Osteoblast (primary cell): ENCODE results near the gene POU2AF1. TPM values are rescaled to one million over a fixed set of nuclear protein-coding genes. Genes with fewer than 3 reads are reported as not detected.

Source experiments
- DNase-seq: peaks from one replicate; pipeline ENCODE4 v3.0.0; 2011; ENCODE audit warnings: low spot score, mixed read lengths; ENCODE audit not compliant: insufficient read length; ENCODE audit errors: missing footprints
- H2AFZ ChIP-seq: 2 replicates; pipeline ENCODE4 v1.6.0; 2011; ENCODE audit warnings: mild to moderate bottlenecking, low read length
- H3K27ac ChIP-seq: 2 replicates; pipeline ENCODE4 v1.5.1; 2011; ENCODE audit warnings: mild to moderate bottlenecking, low read depth, low read length, moderate library complexity
- H3K27me3 ChIP-seq: 2 replicates; pipeline ENCODE4 v1.6.0; 2012; ENCODE audit warnings: mild to moderate bottlenecking, control low read depth, inconsistent platforms, low read length, moderate library complexity; ENCODE audit not compliant: insufficient read depth
- H3K36me3 ChIP-seq: 2 replicates; pipeline ENCODE4 v1.5.1; 2011; ENCODE audit warnings: mild to moderate bottlenecking, low read length, control low read depth, moderate library complexity; ENCODE audit not compliant: insufficient read depth
- H3K4me1 ChIP-seq: 2 replicates; pipeline ENCODE4 v1.5.1; 2011; ENCODE audit warnings: mild to moderate bottlenecking, low read length, control low read depth, moderate library complexity; ENCODE audit not compliant: insufficient read depth
- H3K4me2 ChIP-seq: 2 replicates; pipeline ENCODE4 v1.6.0; 2011; ENCODE audit warnings: mild to moderate bottlenecking, low read length; ENCODE audit not compliant: insufficient read depth
- H3K4me3 ChIP-seq: fragments of 200-600 bp; sonication (generic); 3 replicates; pipeline ENCODE4 v1.5.1; 2012; ENCODE audit warnings: mild to moderate bottlenecking, low read length, inconsistent platforms; ENCODE audit not compliant: insufficient read depth
- H3K79me2 ChIP-seq: 2 replicates; pipeline ENCODE4 v1.6.0; 2012; ENCODE audit warnings: mild to moderate bottlenecking, low read length, control low read depth, inconsistent platforms; ENCODE audit not compliant: insufficient read depth
- H3K9me3 ChIP-seq: 2 replicates; pipeline ENCODE4 v1.5.1; 2011; ENCODE audit warnings: low read depth, low read length, control low read depth
- H4K20me1 ChIP-seq: 2 replicates; pipeline ENCODE4 v1.6.0; 2012; ENCODE audit warnings: mild to moderate bottlenecking, low read length, control low read depth; ENCODE audit not compliant: insufficient read depth
- total RNA-seq: library from RNA; depleted of rRNA; stranded (reverse); fragments of >200 nt; gene quantifications from 2 replicates; pipeline ENCODE4 v1.2.3, GENCODE V29; 2012
- TF ChIP-seq, protein P1 (sequence below): IDR thresholded peaks from 2 replicates; pipeline ENCODE4 v1.5.1; 2011; ENCODE audit warnings: mild to moderate bottlenecking, low read depth, low read length, moderate library complexity; ENCODE audit errors: extremely low read depth

POU2AF1 gene
- total RNA-seq, 1 donor, result not detected

DNA sequence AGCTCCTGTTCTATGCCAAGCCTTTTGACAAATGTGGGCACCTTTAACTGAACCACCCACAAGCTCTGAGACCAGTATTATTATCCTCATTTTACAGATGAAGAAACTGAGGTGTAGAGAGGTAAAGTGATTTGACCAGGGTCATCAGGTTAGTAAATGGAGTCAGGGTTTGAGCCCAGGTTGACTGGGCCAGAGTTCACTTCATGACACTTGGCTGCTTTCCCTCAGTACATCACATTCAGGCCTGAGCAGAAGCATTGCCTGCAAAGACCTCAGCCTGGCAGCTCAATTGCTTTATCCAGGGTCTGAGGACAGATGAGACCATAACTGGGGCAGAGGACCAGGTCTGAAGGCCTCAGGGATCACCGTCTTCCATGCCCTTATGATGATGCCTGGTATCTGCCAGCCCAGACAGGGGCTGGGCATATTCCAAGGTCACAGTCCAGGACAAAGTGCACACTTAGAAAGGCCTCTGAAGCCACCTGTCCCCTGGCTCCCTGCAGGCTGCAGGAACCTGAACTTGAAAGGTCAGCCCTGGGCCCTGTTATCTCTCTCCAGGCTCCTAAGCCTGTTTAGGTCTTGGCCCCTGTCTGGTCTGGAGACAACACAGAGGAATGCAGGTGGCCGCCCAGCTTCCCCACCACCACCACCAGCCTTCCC is 48.7 kb downstream of the POU2AF1 start:
- H3K36me3 ChIP-seq, result no peaks in the 10 kb centered on the region
- H3K4me2 ChIP-seq, result no peak overlapping the region
- no peak for DNase-seq
- H4K20me1 ChIP-seq, result no peaks in the 10 kb centered on the region
- H3K9me3 ChIP-seq, result no peaks in the 10 kb centered on the region
- no peak overlapping the region for H3K4me3 ChIP-seq
- no peaks in the 10 kb centered on the region for H3K79me2 ChIP-seq
- H3K27ac ChIP-seq, result no peak overlapping the region
- no peaks in the 10 kb centered on the region for H3K27me3 ChIP-seq
- peaks cover 7% of the 10 kb centered on the region for H3K4me1 ChIP-seq
- no peak overlapping the region for H2AFZ ChIP-seq
- TF ChIP-seq, protein P1, sequence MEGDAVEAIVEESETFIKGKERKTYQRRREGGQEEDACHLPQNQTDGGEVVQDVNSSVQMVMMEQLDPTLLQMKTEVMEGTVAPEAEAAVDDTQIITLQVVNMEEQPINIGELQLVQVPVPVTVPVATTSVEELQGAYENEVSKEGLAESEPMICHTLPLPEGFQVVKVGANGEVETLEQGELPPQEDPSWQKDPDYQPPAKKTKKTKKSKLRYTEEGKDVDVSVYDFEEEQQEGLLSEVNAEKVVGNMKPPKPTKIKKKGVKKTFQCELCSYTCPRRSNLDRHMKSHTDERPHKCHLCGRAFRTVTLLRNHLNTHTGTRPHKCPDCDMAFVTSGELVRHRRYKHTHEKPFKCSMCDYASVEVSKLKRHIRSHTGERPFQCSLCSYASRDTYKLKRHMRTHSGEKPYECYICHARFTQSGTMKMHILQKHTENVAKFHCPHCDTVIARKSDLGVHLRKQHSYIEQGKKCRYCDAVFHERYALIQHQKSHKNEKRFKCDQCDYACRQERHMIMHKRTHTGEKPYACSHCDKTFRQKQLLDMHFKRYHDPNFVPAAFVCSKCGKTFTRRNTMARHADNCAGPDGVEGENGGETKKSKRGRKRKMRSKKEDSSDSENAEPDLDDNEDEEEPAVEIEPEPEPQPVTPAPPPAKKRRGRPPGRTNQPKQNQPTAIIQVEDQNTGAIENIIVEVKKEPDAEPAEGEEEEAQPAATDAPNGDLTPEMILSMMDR, result no peak

DNA sequence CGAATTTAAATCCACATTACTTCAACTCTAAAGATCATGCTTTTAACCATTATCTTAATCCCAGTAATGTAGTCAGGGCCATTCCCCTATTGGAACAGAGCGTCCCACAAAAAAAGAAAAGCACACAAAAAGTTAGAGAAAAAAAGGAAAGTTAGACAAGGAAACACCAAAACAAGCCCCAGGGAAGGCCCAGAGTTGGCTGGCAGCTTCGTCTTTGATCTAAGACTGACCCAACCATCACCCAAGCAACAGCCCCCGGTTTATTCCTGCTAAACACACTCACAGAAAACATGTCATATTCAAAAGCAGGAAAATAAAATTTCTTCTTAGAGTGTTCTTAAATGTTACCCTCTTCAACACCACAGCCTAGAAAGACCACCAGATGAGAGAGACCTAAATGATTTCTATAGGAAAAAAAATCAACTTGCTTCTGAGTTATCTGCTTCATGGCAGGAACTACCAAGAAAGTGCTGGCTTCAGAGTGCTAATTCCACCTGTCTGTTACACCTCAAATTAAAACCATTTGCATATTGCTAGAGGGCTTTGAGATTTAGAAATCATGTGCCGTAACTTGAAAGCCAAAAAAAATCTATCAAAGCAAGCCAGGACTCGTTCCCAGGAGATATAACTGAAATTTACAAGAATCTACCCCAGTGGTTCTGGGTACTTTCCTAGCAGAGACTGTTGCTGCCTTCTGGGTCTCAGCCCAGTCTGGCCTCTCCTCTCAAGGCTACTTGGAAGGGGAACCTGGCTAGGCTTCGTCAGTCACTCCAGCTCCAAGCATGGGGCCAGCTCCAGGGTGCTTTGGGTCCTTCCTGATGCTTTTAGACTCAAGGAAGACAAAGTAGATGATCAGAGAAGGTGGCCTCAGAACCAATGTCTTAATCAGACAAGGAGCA is 49.5 kb downstream of the POU2AF1 start:
- TF ChIP-seq, protein P1, result no peak
- peaks cover 10% of the 10 kb centered on the region for H3K4me1 ChIP-seq
- H2AFZ ChIP-seq, result no peak overlapping the region
- H3K4me3 ChIP-seq, result no peak overlapping the region
- no peaks in the 10 kb centered on the region for H3K27me3 ChIP-seq
- H3K4me2 ChIP-seq, result no peak overlapping the region
- H3K27ac ChIP-seq, result no peak overlapping the region
- H4K20me1 ChIP-seq, result no peaks in the 10 kb centered on the region
- H3K9me3 ChIP-seq, result no peaks in the 10 kb centered on the region
- no peak for DNase-seq
- no peaks in the 10 kb centered on the region for H3K36me3 ChIP-seq
- H3K79me2 ChIP-seq, result no peaks in the 10 kb centered on the region

DNA sequence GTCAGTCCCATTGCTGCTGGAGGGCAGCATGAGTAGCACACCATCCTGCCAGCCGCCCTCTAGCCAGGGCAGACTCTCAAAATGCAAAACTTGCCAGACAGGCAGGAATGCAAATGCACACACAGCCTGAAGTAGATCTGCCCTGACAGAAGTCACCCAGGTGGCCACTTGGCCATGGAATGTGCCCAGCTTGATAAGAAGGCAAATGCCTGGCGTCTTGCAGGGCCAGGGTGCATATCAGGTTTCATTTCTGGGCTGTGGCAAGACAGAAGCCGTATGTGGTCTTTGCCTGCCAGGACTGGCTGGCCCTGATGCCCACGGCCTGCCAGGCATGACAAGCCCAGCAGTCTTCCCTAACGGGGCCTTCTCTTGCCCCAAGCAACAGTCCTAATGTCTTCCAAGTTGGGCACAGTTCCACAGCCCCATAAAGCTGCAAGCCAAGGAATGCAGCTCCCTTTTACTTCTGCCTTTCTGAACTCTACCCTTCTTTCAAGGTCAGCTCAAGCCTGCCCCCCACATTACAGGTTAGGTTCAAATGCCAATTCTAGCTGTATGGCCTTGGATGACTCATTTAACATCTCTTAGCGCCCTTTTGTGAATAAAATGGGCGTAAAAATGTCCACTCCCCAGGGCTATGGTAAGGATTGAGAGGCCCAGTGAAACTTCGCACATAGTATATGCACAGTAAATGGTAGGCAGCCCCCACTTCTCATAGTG is 51.0 kb downstream of the POU2AF1 start:
- Histone ChIP-seq H2AFZ (no peak overlapping the region), H3K27me3 (peaks cover 5% of the 10 kb centered on the region), H3K36me3 (no peaks in the 10 kb centered on the region), H3K4me1 (peaks cover 17% of the 10 kb centered on the region), H3K4me2 (no peak overlapping the region), H3K9me3 (no peaks in the 10 kb centered on the region), H3K79me2 (no peaks in the 10 kb centered on the region), H3K27ac (no peak overlapping the region), H4K20me1 (no peaks in the 10 kb centered on the region), H3K4me3 (no peak overlapping the region)
- no peak for DNase-seq
- TF ChIP-seq, protein P1, result no peak
